ENCODE measurements around the gene RHOXF1. TPM values are rescaled to one million over a fixed set of nuclear protein-coding genes. Genes with fewer than 3 reads are reported as not detected.
"Not testable (repeated sequence)": the region's sequence is repeated elsewhere in the genome, so short reads cannot be mapped to it uniquely, and the experiment has no call there.

Gene RHOXF1
- total RNA-seq: not detected
- long read RNA-seq: 0 reads

GRCh38 chrX:120115438-120115963 lies at the start of gene RHOXF1:
Gene RHOXF1 (minus strand): TSS chrX:120115913. CDS start chrX:120115862, 51 bp downstream.
- Histone ChIP-seq H3K36me3 (no peaks in the 10 kb centered on the region), H3K4me1 (no peaks in the 10 kb centered on the region), H3K9me3 (replicated peaks) (no peaks in the 10 kb centered on the region), H3K4me3 (no peak within 1 kb of the TSS), H3K27me3 (ENCODE audit: low read depth) (no peaks in the 10 kb centered on the region), H3K27ac (replicated peaks) (no peak within 1 kb of the TSS)
- intact Hi-C loops (cut with micrococcal nuclease): no loop called here
- no peak for DNase-seq
- TF ChIP-seq, protein P1, sequence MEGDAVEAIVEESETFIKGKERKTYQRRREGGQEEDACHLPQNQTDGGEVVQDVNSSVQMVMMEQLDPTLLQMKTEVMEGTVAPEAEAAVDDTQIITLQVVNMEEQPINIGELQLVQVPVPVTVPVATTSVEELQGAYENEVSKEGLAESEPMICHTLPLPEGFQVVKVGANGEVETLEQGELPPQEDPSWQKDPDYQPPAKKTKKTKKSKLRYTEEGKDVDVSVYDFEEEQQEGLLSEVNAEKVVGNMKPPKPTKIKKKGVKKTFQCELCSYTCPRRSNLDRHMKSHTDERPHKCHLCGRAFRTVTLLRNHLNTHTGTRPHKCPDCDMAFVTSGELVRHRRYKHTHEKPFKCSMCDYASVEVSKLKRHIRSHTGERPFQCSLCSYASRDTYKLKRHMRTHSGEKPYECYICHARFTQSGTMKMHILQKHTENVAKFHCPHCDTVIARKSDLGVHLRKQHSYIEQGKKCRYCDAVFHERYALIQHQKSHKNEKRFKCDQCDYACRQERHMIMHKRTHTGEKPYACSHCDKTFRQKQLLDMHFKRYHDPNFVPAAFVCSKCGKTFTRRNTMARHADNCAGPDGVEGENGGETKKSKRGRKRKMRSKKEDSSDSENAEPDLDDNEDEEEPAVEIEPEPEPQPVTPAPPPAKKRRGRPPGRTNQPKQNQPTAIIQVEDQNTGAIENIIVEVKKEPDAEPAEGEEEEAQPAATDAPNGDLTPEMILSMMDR (IDR thresholded peaks at IDR 0.05; ENCODE audit: borderline replicate concordance): no peak

DNA sequence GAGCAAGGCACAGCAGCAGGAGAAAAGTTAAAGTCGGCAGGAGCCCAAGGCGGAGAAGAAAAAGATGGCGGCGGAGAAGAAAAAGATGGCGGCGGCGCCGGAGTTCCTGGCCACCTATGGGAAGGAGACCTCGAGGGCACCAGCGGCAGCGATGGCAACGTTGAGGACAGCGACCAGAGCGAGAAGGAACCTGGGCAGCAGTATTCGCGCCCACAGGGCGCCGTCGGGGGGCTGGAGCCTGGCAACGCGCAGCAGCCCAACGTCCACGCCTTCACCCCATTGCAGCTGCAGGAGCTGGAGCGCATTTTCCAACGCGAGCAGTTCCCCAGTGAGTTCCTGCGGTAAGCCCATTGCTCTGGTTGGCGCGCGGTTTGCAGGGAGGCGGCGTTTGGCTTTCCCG lies 43.4 kb upstream of the RHOXF1 start:
- H3K27ac ChIP-seq (replicated peaks); intact Hi-C loops (cut with micrococcal nuclease); H3K27me3 ChIP-seq (ENCODE audit: low read depth); H3K36me3 ChIP-seq; H3K4me1 ChIP-seq; DNase-seq; H3K4me3 ChIP-seq; H3K9me3 ChIP-seq (replicated peaks): not testable (repeated sequence)

GRCh38 chrX:120158313-120158712 lies 42.6 kb upstream of the RHOXF1 start, which contains the start of gene RHOXF2:
Gene RHOXF2 (plus strand): TSS chrX:120158613. CDS start chrX:120158751, 138 bp downstream.
- H3K36me3 ChIP-seq; H3K27me3 ChIP-seq (ENCODE audit: low read depth); H3K9me3 ChIP-seq (replicated peaks); H3K4me3 ChIP-seq; H3K4me1 ChIP-seq; H3K27ac ChIP-seq (replicated peaks); DNase-seq; intact Hi-C loops (cut with micrococcal nuclease): not testable (repeated sequence)

- H3K9me3 ChIP-seq (replicated peaks); DNase-seq; H3K36me3 ChIP-seq; H3K27ac ChIP-seq (replicated peaks); H3K4me3 ChIP-seq; intact Hi-C loops (cut with micrococcal nuclease); H3K4me1 ChIP-seq; H3K27me3 ChIP-seq (ENCODE audit: low read depth): not testable (repeated sequence)
Observed at GRCh38 chrX:120150109-120150744, 34.5 kb upstream of the RHOXF1 start.

GRCh38 chrX:120147537-120147936 lies 31.8 kb upstream of the RHOXF1 start:
- TF ChIP-seq, protein P1 (IDR thresholded peaks at IDR 0.05; ENCODE audit: borderline replicate concordance): no peak
- no peaks in the 10 kb centered on the region for H3K4me1 ChIP-seq
- no peaks in the 10 kb centered on the region for H3K36me3 ChIP-seq
- DNase-seq: no peak
- no peaks in the 10 kb centered on the region for H3K27me3 ChIP-seq (ENCODE audit: low read depth)
- H3K4me3 ChIP-seq: no peak overlapping the region
- no peaks in the 10 kb centered on the region for H3K9me3 ChIP-seq (replicated peaks)
- intact Hi-C loops (cut with micrococcal nuclease): no loop called here
- no peak overlapping the region for H3K27ac ChIP-seq (replicated peaks)

DNA sequence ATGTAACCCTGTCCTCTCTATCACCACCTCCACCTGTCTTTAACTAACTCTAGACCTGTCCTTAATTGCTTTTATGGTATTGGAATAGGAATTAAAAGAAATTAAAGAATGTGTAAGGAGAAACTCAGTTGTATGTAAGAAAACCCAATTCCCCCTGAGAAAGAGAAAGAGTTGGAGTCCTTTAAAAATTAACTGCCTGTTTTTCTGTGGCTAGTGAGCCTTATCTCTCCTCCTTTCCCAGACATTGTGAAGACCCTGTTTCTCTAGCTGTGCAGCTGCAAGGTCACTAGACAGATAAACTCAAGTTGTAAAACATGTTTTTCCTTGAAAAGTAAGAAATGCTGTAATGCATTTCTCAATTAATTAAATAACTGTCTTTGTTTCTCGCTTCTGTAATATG lies 30.6 kb upstream of the RHOXF1 start:
- H3K4me3 ChIP-seq; H3K4me1 ChIP-seq; H3K27ac ChIP-seq (replicated peaks); DNase-seq; intact Hi-C loops (cut with micrococcal nuclease); H3K36me3 ChIP-seq; H3K9me3 ChIP-seq (replicated peaks); H3K27me3 ChIP-seq (ENCODE audit: low read depth): not testable (repeated sequence)

- Histone ChIP-seq H3K4me3 (no peak overlapping the region), H3K4me1 (no peaks in the 10 kb centered on the region), H3K27me3 (ENCODE audit: low read depth) (no peaks in the 10 kb centered on the region), H3K9me3 (replicated peaks) (no peaks in the 10 kb centered on the region), H3K27ac (replicated peaks) (no peak overlapping the region), H3K36me3 (no peaks in the 10 kb centered on the region)
- DNase-seq: no peak
- intact Hi-C loops (cut with micrococcal nuclease): no loop called here
- TF ChIP-seq, protein P1 (IDR thresholded peaks at IDR 0.05; ENCODE audit: borderline replicate concordance): no peak
Observed at GRCh38 chrX:120145295-120145925, 29.7 kb upstream of the RHOXF1 start.
